ENCODE measurements around the gene PROZ. TPM values are rescaled to one million over a fixed set of nuclear protein-coding genes. Genes with fewer than 3 reads are reported as not detected.

PROZ gene
- polyA plus RNA-seq, 1 experiment: not detected

DNA sequence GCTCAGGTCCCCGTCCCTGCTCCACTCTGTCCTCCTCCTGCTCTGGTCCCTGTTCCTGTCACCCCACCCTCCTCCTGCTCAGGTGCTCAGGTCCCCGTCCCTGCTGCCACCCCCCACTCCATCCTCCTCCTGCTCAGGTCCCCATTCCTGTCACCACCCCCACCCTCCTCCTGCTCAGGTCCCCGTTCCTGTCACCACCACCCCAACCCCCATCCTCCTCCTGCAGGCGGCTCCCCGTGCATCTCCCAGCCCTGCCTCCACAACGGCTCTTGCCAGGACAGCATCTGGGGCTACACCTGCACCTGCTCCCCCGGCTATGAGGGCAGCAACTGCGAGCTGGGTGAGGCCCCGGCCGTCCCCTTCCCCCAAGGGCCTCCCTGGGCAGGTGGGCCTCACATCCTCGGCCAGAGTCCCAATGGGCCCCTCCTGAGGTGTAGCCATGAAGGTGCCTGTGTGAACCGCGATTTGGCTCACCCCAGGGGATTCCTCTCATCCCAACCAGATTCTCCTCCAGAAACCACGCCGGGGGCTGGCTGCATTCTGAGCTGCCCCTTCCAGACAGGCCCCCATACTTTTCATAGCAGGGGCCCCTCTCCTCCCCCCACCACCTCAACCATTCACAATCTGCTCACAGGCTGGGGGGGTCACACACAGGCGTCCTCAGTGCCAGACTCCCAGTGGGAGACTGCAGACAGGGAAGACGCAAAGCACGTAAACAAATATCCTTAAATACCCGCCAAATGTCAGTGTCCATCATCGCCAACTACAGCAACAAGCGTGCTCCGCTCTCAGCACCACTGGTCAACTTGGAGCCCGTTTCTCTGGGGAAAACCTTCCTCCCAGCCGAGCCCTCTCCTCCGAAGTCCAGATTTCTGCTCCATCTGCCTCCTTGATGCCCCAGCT, 4.6 kb downstream of the PROZ start:
- TF ChIP-seq, protein P1, sequence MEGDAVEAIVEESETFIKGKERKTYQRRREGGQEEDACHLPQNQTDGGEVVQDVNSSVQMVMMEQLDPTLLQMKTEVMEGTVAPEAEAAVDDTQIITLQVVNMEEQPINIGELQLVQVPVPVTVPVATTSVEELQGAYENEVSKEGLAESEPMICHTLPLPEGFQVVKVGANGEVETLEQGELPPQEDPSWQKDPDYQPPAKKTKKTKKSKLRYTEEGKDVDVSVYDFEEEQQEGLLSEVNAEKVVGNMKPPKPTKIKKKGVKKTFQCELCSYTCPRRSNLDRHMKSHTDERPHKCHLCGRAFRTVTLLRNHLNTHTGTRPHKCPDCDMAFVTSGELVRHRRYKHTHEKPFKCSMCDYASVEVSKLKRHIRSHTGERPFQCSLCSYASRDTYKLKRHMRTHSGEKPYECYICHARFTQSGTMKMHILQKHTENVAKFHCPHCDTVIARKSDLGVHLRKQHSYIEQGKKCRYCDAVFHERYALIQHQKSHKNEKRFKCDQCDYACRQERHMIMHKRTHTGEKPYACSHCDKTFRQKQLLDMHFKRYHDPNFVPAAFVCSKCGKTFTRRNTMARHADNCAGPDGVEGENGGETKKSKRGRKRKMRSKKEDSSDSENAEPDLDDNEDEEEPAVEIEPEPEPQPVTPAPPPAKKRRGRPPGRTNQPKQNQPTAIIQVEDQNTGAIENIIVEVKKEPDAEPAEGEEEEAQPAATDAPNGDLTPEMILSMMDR (IDR thresholded peaks at IDR 0.05; ENCODE audit: insufficient read depth, low read depth, low read length): no peak
- H3K4me3 ChIP-seq (ENCODE audit: low read depth, low read length): no peak overlapping the region
- no peak for DNase-seq (ENCODE audit: low read depth)
- H3K27me3 ChIP-seq (ENCODE audit: control insufficient read depth, insufficient read depth, low read length): no peaks in the 10 kb centered on the region
- H3K36me3 ChIP-seq (ENCODE audit: control insufficient read depth, insufficient read depth, low read length): no peaks in the 10 kb centered on the region
- CTCF ChIA-PET: no interaction called here
- POLR2A ChIA-PET: no interaction called here

DNA sequence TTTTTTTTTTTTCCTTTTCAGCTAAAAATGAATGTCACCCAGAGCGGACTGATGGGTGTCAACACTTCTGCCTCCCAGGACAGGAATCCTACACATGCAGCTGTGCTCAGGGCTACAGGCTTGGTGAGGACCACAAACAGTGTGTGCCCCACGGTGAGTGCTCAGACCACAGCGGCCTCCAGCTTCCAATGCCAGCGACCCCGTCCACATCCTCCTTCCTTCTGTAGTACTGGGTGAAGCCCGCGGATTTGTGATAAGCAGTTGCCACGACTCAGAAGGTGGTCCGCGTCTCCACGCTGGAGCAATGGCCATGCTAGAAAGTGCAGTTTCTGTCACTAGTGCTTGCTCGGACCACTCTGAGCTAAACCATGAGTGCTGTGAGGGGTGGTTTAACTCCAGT, 6.0 kb downstream of the PROZ start:
- CTCF ChIA-PET: interaction anchor here (1.0 kb wide), 1 partner anchor 10 kb away, joined by 3 read pairs; no protein-coding TSS in a partner anchor
- DNase-seq (ENCODE audit: low read depth): no peak
- POLR2A ChIA-PET: no interaction called here
- Histone ChIP-seq H3K27me3 (ENCODE audit: control insufficient read depth, insufficient read depth, low read length) (no peaks in the 10 kb centered on the region), H3K4me3 (ENCODE audit: low read depth, low read length) (no peak overlapping the region), H3K36me3 (ENCODE audit: control insufficient read depth, insufficient read depth, low read length) (peaks cover 2% of the 10 kb centered on the region)
- TF ChIP-seq, protein P1 (IDR thresholded peaks at IDR 0.05; ENCODE audit: insufficient read depth, low read depth, low read length): no peak

DNA sequence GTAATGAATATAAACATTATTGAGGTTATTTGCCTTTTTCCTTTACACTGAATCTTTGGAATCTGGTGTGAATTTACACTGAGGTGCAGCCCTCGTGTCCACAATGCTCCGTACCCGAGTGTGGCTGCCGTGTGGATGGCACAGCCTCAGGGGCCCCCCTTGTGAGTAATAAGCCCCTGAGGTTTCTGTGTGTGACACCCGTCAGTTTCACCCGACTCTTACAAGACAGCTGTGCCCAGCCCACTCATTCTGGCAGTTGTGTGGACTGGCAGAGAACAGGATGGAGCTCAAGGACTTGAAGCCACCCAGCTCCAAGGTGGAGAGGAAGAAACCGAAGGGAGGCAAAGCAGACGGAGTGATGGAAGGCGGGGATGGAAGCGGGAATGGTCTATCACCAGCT, 7.8 kb downstream of the PROZ start:
- no peaks in the 10 kb centered on the region for H3K27me3 ChIP-seq (ENCODE audit: control insufficient read depth, insufficient read depth, low read length)
- peaks cover 6% of the 10 kb centered on the region for H3K36me3 ChIP-seq (ENCODE audit: control insufficient read depth, insufficient read depth, low read length)
- TF ChIP-seq, protein P1 (IDR thresholded peaks at IDR 0.05; ENCODE audit: insufficient read depth, low read depth, low read length): no peak
- CTCF ChIA-PET: interaction anchor here (1.1 to 1.3 kb wide), 2 partner anchors 9 to 42 kb away, joined by 3 to 4 read pairs; no protein-coding TSS in a partner anchor
- no peak overlapping the region for H3K4me3 ChIP-seq (ENCODE audit: low read depth, low read length)
- no peak for DNase-seq (ENCODE audit: low read depth)
- POLR2A ChIA-PET: no interaction called here

- Histone ChIP-seq H3K4me3 (ENCODE audit: low read depth, low read length) (no peak overlapping the region), H3K27me3 (ENCODE audit: control insufficient read depth, insufficient read depth, low read length) (no peaks in the 10 kb centered on the region), H3K36me3 (ENCODE audit: control insufficient read depth, insufficient read depth, low read length) (peaks cover 9% of the 10 kb centered on the region)
- CTCF ChIA-PET: interaction anchor here (1.1 to 1.3 kb wide), 2 partner anchors 10 to 43 kb away, joined by 3 to 4 read pairs; no protein-coding TSS in a partner anchor
- DNase-seq (ENCODE audit: low read depth): no peak
- POLR2A ChIA-PET: no interaction called here
- TF ChIP-seq, protein P1 (IDR thresholded peaks at IDR 0.05; ENCODE audit: insufficient read depth, low read depth, low read length): no peak
Measured at GRCh38 chr13:113166681-113167080, 8.2 kb downstream of the PROZ start.

DNA sequence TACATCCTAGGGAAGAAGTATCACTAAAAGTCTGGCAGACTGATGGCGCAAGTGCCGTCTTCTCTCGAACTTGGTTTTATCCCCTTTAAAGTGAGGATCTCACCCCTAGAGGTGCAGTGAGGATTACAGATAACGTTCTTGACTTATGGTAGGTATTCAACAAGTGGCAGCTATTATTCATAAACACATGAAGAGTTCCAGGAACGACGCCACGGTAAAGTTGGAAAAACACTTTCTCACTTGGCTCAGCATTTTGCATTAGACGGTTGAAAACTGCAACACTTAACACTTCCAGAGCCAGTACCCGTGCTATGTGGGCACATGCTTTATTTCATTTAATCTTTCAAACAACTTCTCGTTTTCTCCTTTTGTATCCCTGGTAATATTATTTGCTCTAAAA, 8.7 kb downstream of the PROZ start:
- TF ChIP-seq, protein P1 (IDR thresholded peaks at IDR 0.05; ENCODE audit: insufficient read depth, low read depth, low read length): no peak
- CTCF ChIA-PET: interaction anchor here (1.1 to 1.3 kb wide), 2 partner anchors 10 to 43 kb away, joined by 3 to 4 read pairs; no protein-coding TSS in a partner anchor
- no peak overlapping the region for H3K4me3 ChIP-seq (ENCODE audit: low read depth, low read length)
- POLR2A ChIA-PET: no interaction called here
- no peaks in the 10 kb centered on the region for H3K27me3 ChIP-seq (ENCODE audit: control insufficient read depth, insufficient read depth, low read length)
- no peak for DNase-seq (ENCODE audit: low read depth)
- peaks cover 13% of the 10 kb centered on the region for H3K36me3 ChIP-seq (ENCODE audit: control insufficient read depth, insufficient read depth, low read length)
